GM12801 (cell line): ENCODE measurements around the gene TTC28.

Source experiments
- CTCF ChIP-seq: IDR thresholded peaks from one replicate; pipeline ENCODE4 v1.5.1; 2011; ENCODE audit warnings: control low read depth; ENCODE audit not compliant: insufficient read length; ENCODE audit errors: extremely low read depth

Gene TTC28

GRCh38 chr22:27978317-27978716 is 701.3 kb downstream of the TTC28 start:
- TF ChIP-seq CTCF = no peak

GRCh38 chr22:27976586-27976985 is 703.1 kb downstream of the TTC28 start:
- TF ChIP-seq CTCF = no peak

GRCh38 chr22:27975381-27976013 is 704.1 kb downstream of the TTC28 start:
- no peak for TF ChIP-seq CTCF

- TF ChIP-seq CTCF = no peak
Observed at GRCh38 chr22:27973846-27974245, 705.8 kb downstream of the TTC28 start.

- no peak for TF ChIP-seq CTCF
Observed at GRCh38 chr22:27972732-27973698, 706.6 kb downstream of the TTC28 start.

GRCh38 chr22:27971926-27972325 is 707.7 kb downstream of the TTC28 start:
- no peak for TF ChIP-seq CTCF

- TF ChIP-seq CTCF = no peak
Observed at GRCh38 chr22:27970596-27971220, 708.9 kb downstream of the TTC28 start.
